NCI-H345 (cell line): ENCODE measurements around the gene MRPL21.
"Not testable (repeated sequence)": the region's sequence is repeated elsewhere in the genome, so short reads cannot be mapped to it uniquely, and the experiment has no call there.

Experiments used
- DNase-seq: peaks from one replicate; lab custom pipeline; 2025; lab: John Stamatoyannopoulos, UW

The MRPL21 gene

DNA sequence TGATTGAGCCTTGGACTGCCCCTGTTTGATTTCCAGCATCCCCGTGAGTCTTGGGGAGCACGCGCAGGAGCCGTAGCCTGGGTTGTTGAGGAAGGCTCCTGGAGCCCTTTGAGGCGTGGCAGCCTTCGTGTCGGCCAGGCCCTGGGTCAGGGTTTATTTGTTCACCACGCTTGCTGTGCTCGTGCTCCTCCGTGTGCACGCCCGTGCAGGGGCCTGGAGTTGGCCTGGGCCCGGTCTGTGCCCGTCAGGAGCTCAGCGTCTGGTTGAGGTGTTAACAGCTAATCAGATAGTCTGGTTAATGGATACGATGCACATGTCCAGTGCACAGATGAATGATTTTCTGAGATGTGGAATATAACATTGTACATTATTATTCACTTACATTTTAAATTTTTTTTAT lies 8.1 kb upstream of the MRPL21 start:
- DNase-seq = no peak

DNA sequence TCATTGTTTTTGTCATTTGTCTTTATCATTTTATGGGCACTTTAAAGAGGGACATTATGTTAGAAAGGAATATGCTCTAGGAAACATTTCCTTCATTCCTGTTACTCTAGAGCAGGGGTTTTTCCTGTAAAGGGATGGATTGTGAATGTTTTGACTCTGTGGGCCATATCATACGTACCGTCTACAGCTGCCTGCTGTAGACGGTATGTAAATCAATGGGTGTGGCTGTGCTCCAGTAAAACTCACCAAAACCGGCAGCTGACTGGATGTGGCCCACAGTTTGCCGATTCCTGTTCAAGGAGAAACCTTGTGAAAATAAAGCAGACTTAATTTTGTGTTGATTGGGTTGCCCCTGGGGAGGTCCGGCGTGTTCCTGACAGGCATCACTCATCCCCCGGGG lies 7.3 kb upstream of the MRPL21 start:
- no peak for DNase-seq

DNA sequence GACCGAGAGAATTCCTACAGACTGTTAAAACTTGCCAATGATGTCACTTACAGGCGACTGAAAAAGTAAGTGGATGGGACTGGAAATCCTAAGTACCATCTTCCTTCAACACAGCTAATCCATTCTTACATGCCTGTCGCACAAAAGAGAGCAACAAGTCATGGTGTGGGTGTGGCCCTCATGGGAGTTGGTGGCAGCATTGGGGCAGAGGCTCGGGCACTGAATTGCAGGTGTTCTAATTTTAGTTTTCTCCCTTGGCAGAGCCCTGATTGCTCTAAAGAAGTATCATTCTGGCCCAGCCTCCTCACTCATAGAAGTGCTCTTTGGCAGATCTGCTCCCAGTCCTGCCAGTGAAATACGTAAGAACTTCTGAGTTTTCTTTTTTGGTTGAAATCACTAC lies 4.6 kb upstream of the MRPL21 start:
- no peak for DNase-seq

DNA sequence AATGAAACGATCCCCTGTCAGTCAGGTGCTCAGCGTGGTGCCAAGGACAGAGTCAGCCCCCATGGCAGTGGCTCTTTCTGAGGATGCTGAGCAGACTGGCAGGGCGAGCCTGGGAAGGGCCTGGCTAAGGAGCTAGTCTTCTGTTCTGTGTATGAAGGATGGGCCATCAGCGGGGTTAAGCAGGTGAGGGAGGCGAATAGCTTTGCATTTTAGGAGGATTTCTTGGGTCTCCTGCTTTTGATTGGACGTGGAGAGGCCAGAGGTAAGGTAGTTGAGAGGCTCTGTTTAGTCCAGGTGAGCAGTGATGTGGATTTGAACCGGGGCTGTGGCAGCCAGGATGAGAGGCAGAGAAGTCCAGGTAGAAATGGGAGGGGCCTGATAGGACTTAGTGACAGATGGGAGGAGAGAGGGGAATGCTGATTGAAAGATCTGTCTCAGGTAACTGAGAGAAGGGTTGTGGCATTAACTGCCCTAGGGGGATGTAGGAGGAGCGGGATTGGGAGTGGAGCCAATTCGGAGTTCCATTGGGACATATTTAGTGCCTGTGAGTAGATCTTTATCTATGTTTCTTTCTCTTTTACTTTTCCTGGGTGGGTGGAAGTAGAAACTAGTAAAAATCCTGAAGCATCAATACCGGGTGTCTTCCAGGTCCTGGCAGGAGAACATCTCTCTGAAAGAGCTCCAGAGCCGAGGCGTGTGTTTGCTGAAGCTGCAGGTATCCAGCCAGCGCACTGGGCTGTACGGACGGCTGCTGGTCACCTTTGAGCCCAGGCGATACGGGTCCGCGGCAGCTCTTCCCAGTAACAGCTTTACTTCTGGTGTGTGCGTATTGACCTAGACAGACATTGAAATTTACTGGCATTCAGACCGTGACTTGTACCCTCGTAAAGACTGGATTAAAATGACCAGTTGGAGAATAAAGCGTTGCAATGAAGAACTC lies 2.1 kb upstream of the MRPL21 start:
- DNase-seq = no peak

DNA sequence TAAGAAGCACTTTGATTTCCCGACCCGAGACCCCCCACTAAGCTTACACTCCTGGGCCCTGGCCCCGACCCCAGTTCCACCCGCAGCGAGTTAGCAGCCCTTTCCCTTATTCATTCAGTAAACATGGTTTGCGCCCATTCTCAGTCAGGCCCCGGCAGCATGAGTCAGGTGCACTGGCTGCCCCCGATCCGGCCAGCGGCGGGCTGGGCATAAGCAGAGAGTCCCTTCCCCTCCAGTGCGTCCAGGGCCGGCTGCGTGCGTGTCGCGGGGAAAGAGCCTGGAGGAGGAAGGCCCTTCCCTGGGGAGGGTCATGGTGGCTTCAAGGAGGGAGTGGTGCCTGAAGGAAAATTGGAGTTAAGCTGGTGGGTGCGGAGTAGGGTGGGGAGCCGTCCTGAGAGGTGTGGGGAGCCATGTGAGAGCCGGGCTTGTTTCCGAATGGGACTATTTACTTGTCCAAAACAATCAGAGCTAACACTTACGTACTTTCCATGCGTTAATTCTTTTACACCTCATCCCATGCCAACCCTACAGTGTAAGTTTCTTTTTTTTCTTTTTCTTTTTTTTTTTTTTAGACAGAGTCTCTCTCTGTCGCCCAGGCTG lies 716 bp upstream of the MRPL21 start:
- DNase-seq = peak; percentile 22

DNA sequence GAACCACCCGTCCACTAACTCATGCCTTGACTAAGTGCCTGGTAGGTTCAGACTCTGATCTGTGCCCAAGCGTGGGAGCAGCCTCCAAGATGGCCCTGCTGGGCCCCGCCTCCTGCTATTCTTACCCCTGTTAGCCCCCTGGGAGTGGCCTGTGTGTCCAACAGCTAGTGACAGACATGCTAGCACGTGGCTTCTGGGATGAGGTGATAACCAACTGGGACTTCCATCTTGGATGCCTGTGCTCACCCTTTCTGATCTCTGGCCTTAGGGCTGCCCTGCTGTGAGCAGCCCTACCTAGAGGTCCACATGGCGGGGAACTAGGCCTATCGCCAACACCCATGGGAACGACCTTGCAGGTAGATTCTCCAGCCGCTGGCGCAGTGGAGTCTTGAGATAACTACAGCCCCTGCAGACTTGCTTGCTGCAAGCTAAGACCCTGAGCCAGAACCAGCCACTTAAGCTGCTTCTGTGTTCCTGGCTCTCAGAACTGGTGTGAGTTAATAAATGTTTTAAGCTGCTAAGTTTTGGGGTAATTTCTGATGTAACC lies 2.7 kb downstream of the MRPL21 start:
- DNase-seq = no peak

DNA sequence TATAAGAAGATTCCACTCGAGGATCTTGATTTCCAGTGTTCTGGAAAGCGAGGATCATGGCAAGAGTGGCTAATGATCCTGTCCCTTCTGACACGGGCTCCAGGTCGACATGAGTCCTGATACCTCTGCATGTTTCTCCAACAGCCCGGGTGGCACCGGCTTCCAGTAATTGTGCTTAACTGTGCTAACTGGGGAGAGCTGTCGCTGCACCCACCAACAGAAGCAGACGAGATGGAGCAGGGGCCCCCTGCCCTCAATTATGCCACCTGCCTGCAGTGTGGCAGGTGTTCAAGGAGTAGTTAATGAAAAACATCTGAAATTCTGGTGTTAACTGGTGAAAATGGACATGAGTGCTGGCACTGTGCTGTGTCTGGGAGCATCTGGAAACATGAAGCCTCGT lies 6.2 kb downstream of the MRPL21 start:
- no peak for DNase-seq

DNA sequence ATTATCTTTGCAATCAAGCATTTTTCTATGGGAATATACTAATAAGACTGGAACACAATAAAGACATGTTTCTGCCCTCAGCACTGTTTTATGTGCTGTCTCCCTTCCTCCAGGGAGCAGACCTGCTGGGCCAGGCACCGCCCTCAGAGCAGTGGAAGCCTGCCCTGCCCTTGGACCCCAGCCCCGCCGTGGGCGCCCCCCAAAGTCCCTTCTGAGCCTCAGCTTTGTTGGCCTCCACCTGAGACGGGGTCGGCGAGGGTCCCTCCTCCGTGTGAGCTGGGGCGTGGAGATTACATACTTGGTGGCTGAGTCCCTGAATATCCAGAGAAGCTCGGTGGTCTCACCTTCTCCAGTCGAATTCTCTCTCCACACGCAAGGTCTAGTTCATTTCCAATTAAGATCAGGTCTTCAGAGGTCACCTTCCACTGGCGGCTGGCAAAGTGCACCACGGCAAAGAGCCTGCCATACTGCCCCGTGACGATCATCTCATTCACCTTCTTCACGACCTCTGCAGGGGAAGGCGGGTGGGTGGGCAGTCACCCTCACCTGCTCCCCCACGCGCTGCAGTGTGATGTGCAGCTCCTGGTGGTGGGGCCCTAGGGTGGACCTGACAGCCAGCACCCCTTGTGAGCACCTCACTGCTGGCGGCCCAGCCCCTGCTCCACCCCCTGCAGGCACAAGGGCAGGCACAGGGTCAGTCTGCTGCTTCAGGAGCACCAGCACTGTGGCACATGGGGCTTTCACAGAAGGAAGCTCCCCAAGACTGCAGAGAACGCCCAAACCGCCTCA lies 7.3 kb downstream of the MRPL21 start:
- DNase-seq = no peak

DNA sequence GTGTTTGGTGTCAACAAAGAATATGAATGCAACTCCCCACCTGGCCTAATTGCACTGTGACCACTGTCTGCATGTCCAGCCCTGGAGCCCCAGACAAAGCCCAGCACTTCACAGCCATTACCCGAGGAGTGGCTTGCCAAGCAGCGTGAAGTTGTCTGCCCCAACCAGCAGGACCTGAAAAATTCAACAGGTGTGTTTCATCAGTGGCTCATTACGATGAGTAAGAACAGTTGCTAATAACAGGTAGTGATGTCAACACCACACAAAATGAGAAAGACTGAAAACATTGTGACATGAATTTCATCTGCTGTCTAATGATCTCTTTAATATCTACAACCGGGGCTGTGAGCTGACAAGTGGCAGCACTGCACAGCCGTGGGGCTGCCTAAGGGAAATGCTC lies 10.3 kb downstream of the MRPL21 start:
- no peak for DNase-seq

DNA sequence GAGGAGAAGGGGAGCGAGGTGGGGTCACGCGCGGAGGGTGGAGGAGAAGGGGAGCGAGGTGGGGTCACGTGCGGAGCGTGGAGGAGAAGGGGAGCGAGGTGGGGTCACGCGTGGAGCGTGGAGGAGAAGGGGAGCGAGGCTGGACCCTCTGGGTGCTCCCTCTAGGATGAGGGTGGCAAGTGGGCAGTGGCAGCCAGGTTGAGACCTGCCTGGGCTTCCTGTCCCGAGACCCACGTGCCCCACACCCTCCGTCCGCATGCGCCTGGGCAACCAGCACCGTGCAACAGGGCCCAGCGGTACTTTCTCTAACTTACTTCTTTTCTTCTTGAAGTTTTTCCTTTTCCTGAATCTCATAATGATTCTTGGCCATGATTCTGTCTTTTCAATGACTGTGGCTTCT lies 11.1 kb downstream of the MRPL21 start:
- no peak for DNase-seq

DNA sequence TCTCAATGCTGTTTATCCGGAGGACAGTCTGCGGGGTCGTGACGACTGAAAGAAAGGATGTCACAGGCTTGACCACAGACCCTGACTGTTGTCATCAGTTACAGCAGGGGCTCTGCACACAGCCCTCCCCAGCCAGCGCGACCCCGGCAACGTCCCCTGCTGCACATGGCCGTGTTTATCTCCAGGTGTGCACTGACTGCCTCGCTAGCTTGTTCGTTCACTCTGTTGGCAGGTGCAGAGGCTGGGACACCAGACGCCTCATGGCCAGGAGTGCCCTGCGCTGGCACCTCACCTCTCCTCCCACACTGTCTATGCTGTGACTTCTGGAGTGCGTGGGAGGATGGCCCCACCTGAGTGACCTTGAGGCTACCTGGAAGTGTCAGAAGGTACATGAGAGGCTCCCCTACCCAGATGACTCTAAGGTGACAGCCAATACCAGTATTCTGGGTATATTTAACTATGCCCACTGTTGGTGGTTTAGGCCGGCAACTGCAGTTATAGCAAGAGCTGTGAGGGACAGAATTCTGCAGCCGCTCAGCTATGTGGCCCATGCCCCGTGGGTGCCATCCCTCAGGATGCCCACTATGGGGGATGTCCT lies 12.2 kb downstream of the MRPL21 start:
- DNase-seq = no peak

DNA sequence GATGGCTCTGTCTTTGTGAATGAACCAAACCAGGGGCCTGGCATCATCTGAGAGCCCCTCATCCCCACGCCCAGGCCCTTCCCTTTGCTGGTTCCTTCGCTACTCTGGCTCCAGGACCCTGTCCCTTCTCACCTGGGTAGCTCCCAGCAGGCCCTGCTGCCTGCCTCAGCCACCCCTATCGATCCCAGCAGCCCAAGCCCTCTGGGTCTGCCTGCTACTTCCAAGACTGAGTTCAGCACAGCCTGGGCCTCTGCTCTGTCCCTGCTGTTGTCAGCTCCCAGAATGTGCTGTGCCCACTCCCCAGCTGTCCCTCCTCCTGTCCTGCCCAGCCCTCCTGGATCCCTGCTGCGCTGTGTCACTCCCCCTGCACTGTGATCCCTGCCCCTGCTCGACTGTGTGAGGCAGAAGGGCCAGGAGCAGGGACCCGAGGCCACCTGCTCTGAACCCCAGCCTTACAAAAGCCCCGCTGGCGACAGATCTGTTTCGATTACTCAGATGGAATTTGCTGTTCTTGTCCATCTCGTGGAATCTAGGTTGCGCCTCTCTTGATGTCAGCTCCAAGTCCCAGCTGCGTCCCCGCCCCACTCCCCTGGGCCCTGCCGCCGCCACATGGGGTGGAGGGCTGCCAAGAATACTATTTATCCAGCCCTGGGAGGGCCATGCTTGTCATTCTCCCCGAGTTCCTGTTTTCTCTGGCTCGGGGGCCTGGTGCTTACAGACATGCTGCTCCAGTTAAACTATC lies 13.0 kb downstream of the MRPL21 start:
- peak; percentile 46 for DNase-seq

DNA sequence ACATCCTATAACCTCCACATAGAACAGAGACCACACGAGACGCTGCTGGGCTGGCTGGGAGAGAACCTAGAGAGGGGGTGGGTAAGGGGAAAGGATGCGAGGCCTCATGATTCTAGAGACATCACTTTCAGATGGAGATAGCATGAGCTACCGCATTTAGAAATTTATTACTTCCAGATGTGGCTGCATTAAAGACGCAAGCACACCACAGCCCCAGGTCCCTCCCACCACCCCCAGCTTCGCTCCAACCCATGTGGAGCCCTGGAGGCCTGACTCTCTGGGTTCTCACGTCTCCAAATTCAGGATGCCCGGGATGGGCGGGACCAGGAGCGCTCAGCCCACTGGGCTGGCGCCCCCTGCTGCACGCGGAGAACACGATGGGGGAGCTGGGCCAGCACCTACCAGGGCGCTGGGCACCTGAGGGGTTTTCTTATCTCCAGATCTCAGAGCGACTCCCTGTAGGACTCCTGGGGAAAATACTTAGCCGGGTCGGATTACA lies 13.6 kb downstream of the MRPL21 start:
- no peak for DNase-seq

DNA sequence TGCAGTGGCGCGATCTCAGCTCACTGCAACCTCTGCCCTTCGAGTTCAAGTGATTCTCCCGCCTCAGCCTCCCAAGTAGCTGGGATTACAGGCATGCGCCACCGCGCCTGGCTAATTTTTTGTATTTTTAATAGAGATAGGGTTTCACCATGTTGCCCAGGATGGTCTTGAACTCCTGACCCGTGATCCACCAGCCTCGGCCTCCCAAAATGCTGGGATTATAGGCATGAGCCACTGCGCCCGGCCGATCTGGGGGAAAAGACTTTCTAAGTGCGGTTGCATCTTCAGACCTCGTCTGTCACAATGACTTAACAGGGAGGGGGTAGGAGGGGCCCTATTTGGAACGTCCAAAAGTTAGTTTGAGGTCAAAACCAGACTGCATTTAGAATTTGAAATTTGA lies 18.8 kb downstream of the MRPL21 start:
- not testable (repeated sequence) for DNase-seq

DNA sequence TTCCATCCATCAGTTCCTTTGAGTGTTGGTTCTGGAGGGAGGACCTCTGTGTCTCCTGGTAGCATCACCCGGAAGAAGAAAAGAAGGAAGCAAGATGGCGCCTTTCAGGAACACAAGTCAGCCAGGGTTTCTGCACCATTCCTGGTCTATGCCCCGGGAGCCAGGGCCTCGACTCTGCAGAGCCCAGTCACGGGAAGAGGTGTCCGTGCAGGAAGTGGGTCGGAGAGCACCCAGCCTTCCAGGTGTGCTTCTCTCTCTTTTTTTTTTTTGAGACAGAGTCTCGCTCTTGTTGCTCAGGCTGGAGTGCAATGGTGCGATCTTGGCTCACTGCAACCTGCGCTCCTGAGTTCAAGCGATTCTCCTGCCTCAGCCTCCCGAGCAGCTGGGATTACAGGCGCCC lies 21.2 kb downstream of the MRPL21 start:
- no peak for DNase-seq

DNA sequence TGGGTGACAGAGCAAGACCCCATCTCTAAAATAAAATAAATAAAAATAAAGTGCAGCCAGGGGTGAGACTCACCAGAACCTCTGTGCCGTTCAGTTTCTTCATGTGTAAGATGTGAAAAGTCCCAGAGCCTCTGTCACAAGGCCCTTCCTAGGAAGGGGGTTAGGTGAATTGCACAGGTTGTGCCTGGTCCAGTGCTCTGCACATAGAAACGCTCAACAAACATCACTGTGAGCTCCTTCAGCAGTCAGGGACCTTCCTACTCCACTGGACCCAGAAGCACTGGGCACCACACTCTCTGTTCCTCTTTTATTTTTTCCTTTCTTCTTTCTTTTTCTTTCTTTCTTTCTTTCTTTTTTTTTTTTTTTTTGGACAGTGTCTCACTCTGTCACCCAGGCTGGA lies 22.3 kb downstream of the MRPL21 start:
- no peak for DNase-seq

DNA sequence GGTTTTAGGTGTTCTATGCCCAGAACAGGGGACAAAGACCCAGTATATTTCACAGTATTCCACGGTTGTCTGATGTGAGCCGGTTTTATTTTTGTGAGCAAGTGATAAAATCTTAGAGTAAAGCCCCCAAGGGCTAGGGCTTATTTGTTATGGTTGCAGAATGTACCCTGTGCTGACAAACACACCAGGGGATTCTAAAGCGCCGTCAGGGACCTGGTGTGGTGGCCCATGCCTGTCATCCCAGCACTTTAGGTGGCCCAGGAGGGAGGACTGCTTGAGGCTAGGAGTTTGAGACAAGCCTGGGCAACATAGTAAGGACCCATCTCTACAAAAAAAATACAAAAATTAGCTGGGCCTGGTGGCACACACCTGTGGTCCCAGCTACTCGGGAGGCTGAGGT lies 22.8 kb downstream of the MRPL21 start:
- no peak for DNase-seq

DNA sequence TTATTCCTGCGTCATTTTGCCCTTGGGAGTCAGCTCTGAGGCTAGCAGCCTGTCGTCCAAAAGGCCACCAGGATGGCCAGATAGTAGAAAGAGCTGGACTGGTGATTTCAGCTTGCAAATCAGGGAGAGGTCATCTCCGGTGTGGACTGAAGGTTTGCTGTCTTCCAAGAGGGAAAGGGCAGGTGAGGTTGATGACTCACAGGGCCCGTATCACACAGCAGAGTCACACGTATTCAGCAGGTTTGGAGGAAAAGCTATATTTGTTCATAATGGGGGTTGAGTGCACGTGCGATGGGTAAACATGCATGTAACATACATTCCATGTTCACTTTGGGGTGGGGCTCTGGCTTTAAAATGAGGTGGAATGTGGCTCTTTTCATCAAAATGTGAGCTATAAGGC lies 25.6 kb downstream of the MRPL21 start:
- DNase-seq = no peak

DNA sequence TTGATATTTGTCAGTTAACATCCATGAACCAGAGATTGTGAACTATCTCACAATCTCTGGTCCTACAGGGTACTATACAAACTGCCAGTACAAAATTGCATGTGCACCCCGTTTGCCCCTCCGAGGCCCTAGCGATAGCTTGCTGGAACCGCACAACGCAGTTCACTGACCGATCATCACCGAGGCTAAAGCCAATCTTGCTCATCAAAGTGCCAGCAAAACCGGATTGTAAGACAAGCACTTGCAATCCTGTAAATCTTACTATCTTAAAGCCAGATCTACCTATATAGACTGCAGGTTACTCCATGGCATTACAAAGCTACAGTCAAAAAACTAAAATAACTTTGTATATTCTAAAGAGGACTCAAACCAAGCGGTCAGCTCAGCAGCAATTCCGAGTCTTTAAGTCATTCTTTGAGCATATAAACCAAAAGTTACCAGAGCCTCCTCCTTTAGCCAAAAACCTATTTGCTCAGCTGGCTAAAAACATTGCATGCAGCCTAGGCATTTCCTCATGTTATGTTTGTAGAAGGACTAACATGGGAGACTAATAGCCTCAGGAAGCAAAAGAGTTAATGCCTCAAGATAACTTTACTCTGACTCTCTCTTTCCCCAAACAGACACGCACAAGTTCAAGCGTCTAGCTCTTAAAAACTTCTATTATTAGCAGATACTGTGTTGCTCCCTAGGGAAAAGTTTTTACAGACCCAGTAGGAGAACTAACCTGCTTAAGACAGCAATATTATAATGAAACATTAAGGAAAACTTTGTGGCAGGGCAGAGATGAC lies 31.2 kb downstream of the MRPL21 start:
- DNase-seq = no peak

DNA sequence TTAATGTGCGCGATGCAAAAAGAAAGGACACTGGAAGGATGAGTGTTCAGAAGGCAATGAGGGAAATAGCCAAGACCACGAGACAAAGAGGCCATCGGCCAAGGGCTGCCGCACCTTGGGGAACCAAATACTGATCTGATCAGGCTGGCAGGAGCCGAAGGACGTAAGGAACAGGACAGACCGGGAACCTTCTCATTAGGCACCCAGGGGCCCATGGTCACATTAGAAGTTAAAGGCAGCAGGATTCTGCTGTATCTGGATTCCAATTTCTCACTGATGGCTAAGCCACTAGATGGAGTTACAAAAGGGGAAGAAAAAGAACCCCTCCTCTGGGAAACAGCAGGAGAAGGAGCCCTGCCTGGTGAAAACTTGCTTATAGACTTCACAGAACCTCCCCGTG lies 33.2 kb downstream of the MRPL21 start:
- DNase-seq = no peak
